Measurements from ENCODE around the gene NFASC.

GRCh38 chr1:204871405-204872037 lies 859 bp downstream of the NFASC start:
- TF ChIP-seq CTCF (IDR thresholded peaks at IDR 0.05) (no peak), TEAD4 (CRISPR knock-in tag; IDR thresholded peaks at IDR 0.05) (no peak), USF1 (CRISPR knock-in tag; IDR thresholded peaks at IDR 0.05) (no peak), EMX1 (CRISPR knock-in tag; IDR thresholded peaks at IDR 0.05) (no peak), RELA (CRISPR knock-in tag; IDR thresholded peaks at IDR 0.05; ENCODE audit: borderline replicate concordance) (no peak), ELF4 (CRISPR knock-in tag; IDR thresholded peaks at IDR 0.05; ENCODE audit: low read depth) (no peak), MAX (CRISPR knock-in tag; IDR thresholded peaks at IDR 0.05) (no peak), GTF2I (CRISPR knock-in tag; conservative IDR thresholded peaks at IDR 0.05) (no peak), ETV6 (CRISPR knock-in tag; IDR thresholded peaks at IDR 0.05) (no peak), FOXP1 (CRISPR knock-in tag; IDR thresholded peaks at IDR 0.05; ENCODE audit: borderline replicate concordance) (no peak)

Data from WTC11 (cell line).